Urothelium cell line (cell line): ENCODE data around the gene NUP42.
"Not testable (repeated sequence)": the region's sequence is repeated elsewhere in the genome, so short reads cannot be mapped to it uniquely, and the experiment has no call there.

Experiments used
- DNase-seq: peaks from one replicate; pipeline ENCODE4 v3.0.0; 2011; ENCODE audit warnings: low spot score, mixed read lengths
- FAIRE-seq: peaks from 2 replicates; lab custom pipeline; 2011; peaks lifted over from hg19 to GRCh38; lab: Jason Lieb, UNC

Gene NUP42, protein sequence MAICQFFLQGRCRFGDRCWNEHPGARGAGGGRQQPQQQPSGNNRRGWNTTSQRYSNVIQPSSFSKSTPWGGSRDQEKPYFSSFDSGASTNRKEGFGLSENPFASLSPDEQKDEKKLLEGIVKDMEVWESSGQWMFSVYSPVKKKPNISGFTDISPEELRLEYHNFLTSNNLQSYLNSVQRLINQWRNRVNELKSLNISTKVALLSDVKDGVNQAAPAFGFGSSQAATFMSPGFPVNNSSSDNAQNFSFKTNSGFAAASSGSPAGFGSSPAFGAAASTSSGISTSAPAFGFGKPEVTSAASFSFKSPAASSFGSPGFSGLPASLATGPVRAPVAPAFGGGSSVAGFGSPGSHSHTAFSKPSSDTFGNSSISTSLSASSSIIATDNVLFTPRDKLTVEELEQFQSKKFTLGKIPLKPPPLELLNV

DNA sequence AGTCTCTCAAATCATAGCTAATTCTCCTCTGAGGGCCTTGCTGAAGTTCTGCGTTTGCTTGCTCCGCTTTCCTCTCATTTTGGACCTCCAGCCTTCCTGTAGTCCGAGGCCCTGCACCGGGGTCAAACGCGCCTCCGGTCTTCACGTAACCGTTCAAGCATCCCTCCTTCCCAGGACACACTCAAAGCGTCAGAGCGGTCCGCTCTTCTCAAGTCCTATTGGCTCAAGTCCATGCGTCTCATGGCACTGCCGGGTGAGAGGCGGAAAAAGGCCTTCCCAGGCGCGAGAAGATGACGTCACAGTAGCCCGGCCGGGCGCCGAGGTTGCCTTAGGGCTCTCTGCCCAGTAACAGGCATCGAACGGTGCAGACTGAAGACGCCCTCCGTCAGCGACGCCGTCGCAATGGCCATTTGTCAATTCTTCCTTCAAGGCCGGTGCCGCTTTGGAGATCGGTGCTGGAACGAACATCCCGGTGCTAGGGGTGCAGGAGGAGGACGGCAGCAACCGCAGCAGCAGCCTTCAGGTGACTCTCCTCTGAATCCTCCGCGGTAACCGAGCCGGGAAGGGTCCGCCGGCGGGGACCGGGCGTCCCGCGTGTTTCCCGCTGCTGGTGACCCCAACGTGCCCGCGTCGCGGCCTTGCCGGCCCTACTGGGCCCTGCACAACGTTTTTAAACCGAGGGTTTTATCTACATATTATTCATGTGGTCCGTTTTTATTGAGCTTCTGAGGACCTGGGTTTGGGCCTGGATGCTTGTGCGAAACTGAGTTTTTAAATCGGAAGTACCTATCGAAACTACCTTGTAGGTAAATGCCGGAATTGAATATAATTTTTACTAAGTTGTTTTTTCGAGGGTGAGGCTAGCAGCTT lies at the start of gene NUP42:
Gene NUP42 (plus strand): TSS at position 365 of the 870 bp plus-strand sequence. CDS start 38 bp downstream, at position 403.
- FAIRE-seq: peak; percentile 73
- peak; percentile 96 for DNase-seq

GRCh38 chr7:23133797-23134196 lies 48.1 kb upstream of the NUP42 start:
- FAIRE-seq (no peak), DNase-seq (no peak)

DNA sequence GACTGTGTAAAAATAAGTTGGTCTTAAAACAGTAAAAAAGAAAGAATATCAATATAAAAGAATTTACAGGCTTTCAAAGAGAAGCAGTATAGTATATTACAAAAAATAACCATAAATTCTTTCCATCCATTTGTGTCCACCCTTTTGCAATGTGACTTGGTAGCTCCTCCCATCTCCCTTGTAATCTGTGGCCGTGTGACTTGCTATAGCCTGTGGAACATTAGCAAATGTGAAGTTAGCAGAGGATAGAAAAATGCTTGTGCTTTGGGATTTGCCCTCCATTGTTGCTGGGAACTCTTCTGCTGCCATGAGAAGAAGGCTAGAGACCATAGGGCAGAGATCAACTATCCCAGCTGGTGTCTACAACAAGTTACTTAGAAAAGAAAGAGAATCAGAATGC lies 46.1 kb upstream of the NUP42 start:
- FAIRE-seq: no peak

DNA sequence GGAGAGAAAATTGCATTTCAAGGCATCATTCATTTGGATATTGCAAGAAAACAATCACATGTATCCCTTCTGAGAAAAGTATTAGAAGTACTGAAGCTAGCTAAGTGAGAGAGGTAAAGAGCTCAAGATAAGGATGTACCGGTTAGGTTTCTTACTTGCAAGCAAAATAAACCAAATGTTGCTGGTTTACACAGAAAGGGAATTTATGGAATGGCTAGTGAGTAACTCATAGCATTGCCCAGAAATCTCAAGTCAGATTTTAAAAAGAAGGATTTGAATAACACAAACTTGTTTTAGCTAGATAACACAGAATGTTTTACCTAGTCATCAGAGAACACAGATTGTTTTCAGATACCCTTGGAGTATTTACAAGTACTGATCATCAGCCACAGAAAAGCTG lies 45.6 kb upstream of the NUP42 start:
- DNase-seq: no peak
- FAIRE-seq: no peak

More for the DNA sequence above, 46.1 kb upstream of the NUP42 start:
- no peak for DNase-seq

DNA sequence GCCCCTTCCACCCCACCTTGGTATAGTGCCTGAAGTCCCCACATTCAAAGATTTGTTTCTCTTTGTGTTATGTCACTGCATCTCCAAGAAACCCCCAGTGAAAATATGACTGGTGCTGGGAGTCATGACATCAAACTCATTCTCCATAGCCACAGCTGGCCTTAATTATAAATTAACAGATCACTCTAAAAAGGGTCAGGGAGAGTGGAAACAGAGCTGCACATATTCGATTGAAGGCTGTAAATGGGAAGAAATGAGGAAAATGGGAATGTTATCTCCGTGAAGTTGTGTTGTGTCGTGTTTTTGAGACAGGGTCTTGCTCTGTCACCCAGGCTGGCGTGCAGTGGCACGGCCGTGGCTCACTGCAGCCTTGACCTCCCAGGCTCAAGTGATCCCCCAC lies 24.2 kb upstream of the NUP42 start:
- no peak for DNase-seq
- no peak for FAIRE-seq

- no peak for DNase-seq
- FAIRE-seq: no peak
Observed at GRCh38 chr7:23158546-23158945, 23.3 kb upstream of the NUP42 start.

DNA sequence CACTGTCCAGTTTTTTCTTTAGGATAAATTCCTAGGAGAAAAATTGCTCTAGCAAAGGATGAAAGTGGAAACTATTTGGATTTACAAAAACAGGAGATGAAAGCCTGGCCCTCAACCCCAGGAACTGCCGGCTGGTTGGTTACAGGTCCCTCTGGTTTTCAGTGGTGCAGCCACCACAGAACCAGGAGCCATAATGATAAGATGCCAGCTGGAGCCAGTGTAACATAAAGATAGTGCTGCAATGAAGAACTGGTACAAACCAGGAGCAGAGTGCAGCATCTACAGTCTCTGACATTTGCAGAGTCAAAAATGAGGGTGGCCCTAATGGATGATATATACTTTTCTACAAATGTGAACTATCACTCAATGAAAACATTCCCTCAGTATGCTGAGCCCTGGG lies 20.4 kb upstream of the NUP42 start:
- FAIRE-seq (no peak), DNase-seq (no peak)

DNA sequence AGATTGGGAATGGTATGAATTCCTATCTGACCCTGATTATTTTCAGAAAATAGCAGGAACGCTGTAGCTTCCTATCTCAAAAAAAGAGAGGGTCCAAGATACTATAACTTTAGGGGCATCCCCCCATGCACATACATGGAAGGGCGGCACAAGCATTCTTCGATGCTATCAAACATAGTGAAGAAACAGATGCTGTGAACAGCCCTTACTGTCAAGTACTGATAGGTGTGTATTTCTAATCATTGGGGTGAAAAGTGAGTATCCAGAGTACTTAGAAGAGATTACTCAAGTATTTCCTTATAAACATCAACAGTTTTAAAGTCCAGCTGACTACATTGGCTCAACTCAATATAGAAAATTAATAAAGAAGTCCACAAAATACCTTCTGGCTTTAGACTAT lies 17.0 kb upstream of the NUP42 start:
- no peak for DNase-seq
- FAIRE-seq: no peak

DNA sequence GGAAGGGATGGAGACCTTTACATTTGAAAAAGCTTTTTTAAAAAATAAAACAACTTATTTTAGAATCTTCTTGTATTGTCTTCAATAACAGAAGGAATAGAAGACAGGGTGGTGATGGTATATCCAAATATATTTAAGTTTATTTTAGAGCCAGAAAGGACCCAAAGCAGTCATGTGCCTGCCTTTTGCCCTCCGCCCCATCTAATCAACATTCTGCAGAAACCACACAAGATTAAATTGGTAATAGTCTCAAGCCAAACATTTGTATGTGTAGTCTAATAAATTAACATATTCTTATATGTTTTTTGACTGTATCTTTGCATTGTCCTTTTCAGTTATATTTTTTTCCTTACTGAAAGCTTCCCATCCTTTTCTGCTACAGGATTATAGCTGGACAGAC lies 16.5 kb upstream of the NUP42 start:
- no peak for DNase-seq
- FAIRE-seq: no peak

DNA sequence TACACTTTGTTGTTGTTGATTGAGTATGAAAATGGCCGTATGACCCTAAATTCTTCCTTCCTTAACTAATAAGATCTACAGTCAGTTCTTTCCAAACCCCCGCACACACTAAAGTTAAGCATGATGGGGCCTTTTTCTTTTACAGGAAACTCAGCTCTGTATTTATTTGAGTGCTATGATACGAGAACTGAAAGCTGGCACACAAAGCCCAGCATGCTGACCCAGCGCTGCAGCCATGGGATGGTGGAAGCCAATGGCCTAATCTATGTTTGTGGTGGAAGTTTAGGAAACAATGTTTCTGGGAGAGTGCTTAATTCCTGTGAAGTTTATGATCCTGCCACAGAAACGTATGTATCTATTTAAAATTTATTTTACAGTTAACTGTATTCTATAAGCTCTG lies 14.2 kb upstream of the NUP42 start:
- no peak for FAIRE-seq

GRCh38 chr7:23168111-23168885 lies 13.6 kb upstream of the NUP42 start:
- no peak for DNase-seq
- no peak for FAIRE-seq

More for the DNA sequence above, 14.2 kb upstream of the NUP42 start:
- DNase-seq: no peak

DNA sequence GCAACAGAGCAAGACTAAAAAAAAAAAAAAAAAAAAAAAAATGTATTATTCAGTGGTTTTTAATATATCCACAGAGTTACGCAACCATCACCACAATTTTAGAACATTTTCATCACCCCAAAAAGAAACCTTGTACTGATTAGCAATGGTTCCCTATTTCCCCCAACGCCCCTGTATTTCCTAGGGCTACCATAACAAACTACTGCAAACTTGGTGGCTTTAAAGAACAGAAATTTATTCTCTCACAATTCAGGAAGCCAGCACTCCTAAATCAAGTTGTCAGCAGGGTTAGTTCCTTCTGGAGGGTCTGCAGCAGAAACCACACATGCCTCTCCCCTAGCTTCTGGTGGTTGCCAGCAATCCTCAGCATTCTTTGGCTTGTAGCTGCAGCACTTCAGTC lies 5.9 kb upstream of the NUP42 start:
- FAIRE-seq: no peak
- no peak for DNase-seq

DNA sequence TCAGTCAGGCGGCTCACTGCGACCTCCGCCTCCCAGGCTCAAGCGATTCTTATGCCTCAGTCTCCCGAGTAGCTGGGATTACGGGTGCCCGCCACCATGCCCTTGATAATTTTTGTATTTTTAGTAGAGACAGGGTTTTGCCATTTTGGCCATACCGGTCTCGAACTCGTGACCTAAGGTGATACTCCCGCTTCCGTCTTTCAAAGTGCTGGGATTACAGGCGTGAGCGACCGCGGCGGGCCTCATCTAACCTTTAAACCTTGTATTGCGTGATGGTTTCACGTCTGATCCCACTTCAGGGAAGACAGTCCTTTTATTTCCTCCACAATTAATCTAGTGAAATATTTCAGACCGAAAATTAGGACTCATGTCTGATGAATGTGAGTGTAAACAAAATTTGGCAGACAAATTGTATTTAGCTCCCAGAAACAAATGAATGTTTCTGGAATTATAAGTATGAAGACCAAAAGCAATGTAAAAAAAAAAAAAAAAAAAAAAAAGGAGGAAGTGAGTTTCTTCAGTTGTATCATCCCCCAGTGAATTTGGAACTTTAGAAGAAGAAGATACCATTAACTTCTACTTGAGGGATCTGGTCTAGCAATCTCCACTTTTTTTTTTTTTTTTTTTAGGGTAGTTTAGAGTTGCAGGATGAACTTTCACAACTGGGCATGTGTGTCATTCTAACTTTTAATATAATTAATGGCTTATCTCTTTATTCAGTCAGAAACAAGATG lies 1.6 kb downstream of the NUP42 start:
- DNase-seq (no peak), FAIRE-seq (no peak)

DNA sequence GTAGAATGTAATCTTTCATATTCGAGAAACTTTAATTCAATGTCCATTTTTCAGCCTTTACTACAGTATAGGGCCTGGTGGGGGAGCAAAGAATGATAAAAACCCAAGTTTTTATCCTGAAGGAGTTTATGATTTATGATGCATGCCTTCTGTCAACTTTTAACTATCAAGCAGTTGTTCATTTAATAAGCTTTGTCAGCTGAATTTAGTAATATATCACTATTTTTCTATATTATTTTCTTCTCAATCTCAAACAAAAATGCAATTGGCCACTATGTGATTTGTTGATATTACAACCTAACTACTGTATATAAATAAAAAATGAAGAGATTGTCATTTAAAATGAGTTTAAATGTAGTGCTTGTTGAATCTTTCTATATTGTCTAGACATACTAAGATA lies 2.4 kb downstream of the NUP42 start:
- DNase-seq (no peak), FAIRE-seq (no peak)

GRCh38 chr7:23184709-23185359 lies 3.0 kb downstream of the NUP42 start:
- DNase-seq: peak; percentile 35
- FAIRE-seq: no peak

- DNase-seq (no peak), FAIRE-seq (no peak)
Observed at GRCh38 chr7:23185980-23186379, 4.1 kb downstream of the NUP42 start.

GRCh38 chr7:23191022-23191421 lies 9.2 kb downstream of the NUP42 start:
- no peak for FAIRE-seq
- DNase-seq: no peak

GRCh38 chr7:23193650-23194227 lies 11.9 kb downstream of the NUP42 start:
- DNase-seq, FAIRE-seq: not testable (repeated sequence)

GRCh38 chr7:23196306-23196705 lies 14.5 kb downstream of the NUP42 start:
- DNase-seq (no peak), FAIRE-seq (no peak)
